C4-2B (cell line): ENCODE results near the gene CCDC88C.

Experiments
- CTCF ChIP-seq: fragments of 450-650 bp; conservative IDR thresholded peaks from 2 replicates; pipeline ENCODE4 v1.5.1; 2017; ENCODE audit warnings: mild to moderate bottlenecking
- ZFX ChIP-seq: fragments of 450-650 bp; IDR thresholded peaks from 2 replicates; pipeline ENCODE4 v1.6.1; 2017

- TF ChIP-seq CTCF = no peak
- TF ChIP-seq ZFX = no peak
Measured at GRCh38 chr14:91401751-91402150, 15.9 kb downstream of the CCDC88C start.
